CD4-positive, alpha-beta T cell treated with Interleukin-1 beta for 1 hour (primary cell): ENCODE results near the gene USP44.
A peak's percentile ranks its signal among the peaks of the same experiment; 100 is the strongest.

Experiments used
- DNase-seq, 2 donors: peaks; one replicate each; pipeline ENCODE4 v3.0.0-alpha.2; 2020 to 2022

The USP44 gene

GRCh38 chr12:95548056-95548538 is 3.2 kb downstream of the USP44 start:
- peak; percentile 8 to 10 for DNase-seq

- peak in 1 of 2 donors; percentile 12 for DNase-seq
Observed at GRCh38 chr12:95547522-95548055, 3.7 kb downstream of the USP44 start.

GRCh38 chr12:95546491-95546813 is 4.8 kb downstream of the USP44 start:
- no peak for DNase-seq

- DNase-seq, result no peak
Observed at GRCh38 chr12:95545731-95546490, 5.4 kb downstream of the USP44 start.

GRCh38 chr12:95545303-95545702 is 6.0 kb downstream of the USP44 start:
- no peak for DNase-seq

GRCh38 chr12:95544756-95545155 is 6.5 kb downstream of the USP44 start:
- DNase-seq, result no peak

- DNase-seq, result no peak
Observed at GRCh38 chr12:95543305-95543704, 8.0 kb downstream of the USP44 start.

- DNase-seq, result no peak
Observed at GRCh38 chr12:95541436-95541835, 9.8 kb downstream of the USP44 start.

- no peak for DNase-seq
Observed at GRCh38 chr12:95538656-95539055, 12.6 kb downstream of the USP44 start.

GRCh38 chr12:95538006-95538405 is 13.3 kb downstream of the USP44 start:
- DNase-seq, result no peak

GRCh38 chr12:95533985-95534384 is 17.3 kb downstream of the USP44 start:
- no peak for DNase-seq

GRCh38 chr12:95532851-95533250 is 18.4 kb downstream of the USP44 start:
- DNase-seq, result no peak

- no peak for DNase-seq
Observed at GRCh38 chr12:95529693-95530225, 21.5 kb downstream of the USP44 start.

GRCh38 chr12:95528431-95528830 is 22.8 kb downstream of the USP44 start:
- no peak for DNase-seq

- no peak for DNase-seq
Observed at GRCh38 chr12:95522692-95523091, 28.6 kb downstream of the USP44 start.

GRCh38 chr12:95520816-95521215 is 30.5 kb downstream of the USP44 start:
- DNase-seq, result no peak

GRCh38 chr12:95518944-95519343 is 32.3 kb downstream of the USP44 start:
- no peak for DNase-seq

- no peak for DNase-seq
Observed at GRCh38 chr12:95517246-95517645, 34.0 kb downstream of the USP44 start.

GRCh38 chr12:95516757-95517156 is 34.5 kb downstream of the USP44 start:
- no peak for DNase-seq

- no peak for DNase-seq
Observed at GRCh38 chr12:95515197-95515596, 36.1 kb downstream of the USP44 start.

- no peak for DNase-seq
Observed at GRCh38 chr12:95513599-95513998, 37.7 kb downstream of the USP44 start.

- no peak for DNase-seq
Observed at GRCh38 chr12:95511977-95512376, 39.3 kb downstream of the USP44 start.

- DNase-seq, result no peak
Observed at GRCh38 chr12:95509300-95509699, 42.0 kb downstream of the USP44 start.

GRCh38 chr12:95506707-95507523 is 44.4 kb downstream of the USP44 start:
- no peak for DNase-seq
